Measurements from ENCODE around the gene DAB2IP.

DAB2IP gene

GRCh38 chr9:121707477-121708424 is 56.3 kb downstream of the DAB2IP start:
- DNase-seq = no peak

- no peak for DNase-seq
These were observed 57.5 kb downstream of the DAB2IP start for GRCh38 chr9:121708768-121709488.

DNA sequence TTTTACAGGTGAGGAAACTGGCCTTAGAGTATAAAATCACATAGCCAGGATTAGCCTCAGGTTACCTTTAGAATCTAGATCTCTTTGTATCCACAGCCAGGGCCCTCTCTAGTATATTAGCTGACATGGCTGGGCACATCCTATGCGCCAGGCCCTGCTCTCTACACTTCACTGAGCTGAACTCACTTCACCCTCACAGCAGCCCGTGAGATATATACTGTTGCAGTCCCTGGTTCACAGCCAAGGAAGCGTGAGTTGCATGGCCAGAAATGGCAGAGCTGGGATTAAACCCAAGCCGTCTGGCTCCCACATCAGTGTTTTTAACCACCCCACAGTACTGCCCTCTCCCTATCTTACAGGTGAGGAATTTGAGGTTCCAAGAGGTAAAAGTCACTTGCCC is 58.4 kb downstream of the DAB2IP start:
- DNase-seq = no peak

DNA sequence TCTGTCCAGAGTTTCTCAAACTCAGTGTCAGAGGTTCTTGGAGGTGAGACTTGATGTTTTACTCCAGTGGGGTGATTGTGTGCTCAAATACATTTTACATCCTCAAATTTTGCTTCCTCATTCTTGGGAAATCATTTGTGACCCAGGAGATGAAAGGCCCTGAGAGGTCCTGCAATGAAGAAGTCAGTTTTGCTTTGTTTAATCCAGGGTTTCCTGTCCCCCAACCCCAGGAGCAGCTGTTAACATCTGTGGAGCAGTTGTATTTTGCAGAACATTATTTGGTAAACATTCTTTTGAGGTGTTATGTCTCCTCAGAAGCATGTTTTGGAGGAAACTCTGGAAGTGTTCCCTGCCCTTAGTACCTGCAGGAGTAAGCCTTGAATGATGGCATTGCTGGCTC is 59.8 kb downstream of the DAB2IP start:
- DNase-seq = no peak

DNA sequence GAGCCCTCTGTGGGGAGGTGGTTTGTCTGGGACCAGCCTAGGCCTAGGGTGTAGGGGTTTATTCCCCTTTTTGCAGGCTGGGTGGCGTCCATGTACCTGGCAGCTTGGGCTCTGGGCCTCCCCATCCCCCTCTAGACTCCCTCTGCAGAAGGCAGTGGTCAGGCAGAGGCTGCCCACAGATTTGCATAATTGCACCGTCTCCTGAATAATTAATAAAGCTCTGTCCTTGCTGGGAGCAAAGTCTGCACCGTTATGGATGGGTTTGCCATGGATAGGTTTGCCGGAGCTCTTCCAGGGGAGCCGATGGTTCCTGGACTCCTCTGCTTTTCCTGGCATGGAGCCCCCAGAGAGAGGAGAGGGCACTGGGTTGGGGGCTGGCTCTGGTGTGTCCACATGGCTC is 60.4 kb downstream of the DAB2IP start:
- DNase-seq = no peak

- DNase-seq = no peak
These were observed 62.1 kb downstream of the DAB2IP start for GRCh38 chr9:121713400-121714070.

DNA sequence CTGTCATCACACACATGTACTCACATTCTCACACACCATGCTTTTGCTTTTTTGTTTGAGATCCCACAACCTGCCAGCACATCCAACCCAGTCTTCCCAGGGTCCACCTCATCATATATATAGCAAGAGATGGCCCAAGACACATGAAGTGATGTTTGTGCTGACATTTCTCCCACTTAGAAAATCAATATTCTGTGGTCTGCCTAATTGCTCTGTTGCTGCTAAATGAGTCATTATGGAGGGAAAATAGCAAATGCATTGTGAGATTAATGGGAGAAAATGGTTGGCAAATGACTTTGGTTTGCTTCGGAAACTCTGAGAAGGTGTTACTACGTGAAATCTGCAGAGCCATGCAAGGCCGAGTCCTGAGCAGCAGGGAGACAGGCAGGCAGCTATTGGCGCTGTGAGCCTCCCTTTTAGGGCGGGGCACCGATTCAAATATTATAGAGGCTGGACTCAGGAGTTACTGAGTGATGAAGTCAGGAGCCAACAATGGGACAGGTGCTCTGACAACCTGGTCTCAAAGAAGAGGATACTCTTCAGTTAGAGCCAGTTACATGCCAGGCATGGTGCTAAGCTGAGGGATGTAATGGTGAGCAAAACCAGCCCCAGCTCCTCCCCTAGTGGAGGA is 62.8 kb downstream of the DAB2IP start:
- DNase-seq = no peak

- DNase-seq = no peak
These were observed 63.4 kb downstream of the DAB2IP start for GRCh38 chr9:121714873-121715272.

DNA sequence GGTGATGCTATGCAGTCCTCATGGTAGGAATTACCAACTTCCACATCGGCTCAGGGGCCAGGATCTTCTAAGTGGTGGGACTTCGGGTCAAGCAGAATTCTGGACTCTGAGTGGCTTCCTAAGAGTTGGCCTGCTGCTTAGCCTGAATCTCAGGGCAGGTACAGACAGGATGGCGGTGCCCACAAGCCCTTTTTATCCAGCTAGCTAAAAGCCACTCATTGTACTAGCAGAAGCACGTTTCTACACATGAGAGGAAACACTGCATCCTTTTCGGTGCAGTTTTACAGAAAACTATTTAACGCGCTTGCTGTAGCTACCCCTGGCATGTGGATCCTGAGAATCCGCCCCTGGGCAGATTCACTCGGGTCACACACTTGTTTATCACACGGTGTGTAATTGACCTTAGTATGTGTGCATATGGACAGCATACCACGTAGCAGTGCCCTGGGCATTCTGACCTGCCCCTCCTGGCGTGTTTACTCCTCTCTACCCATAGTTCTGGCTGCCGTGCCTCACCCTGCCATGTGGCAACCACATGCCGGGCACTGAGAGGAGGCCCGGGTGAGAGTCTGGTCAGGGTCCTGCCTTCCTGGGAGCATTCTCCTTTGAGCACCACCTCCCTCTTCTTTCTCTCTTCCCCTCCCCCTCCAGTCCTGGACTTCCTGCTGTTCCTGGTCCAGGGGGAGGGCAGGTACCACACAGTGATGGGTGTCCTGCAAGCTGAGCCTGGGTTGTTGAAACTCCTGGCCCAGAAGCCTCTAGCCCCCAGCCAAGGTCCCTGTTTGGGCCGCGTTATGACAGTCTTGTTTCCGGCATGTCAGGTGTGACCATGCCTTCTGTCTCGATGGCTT is 65.9 kb downstream of the DAB2IP start:
- no peak for DNase-seq

DNA sequence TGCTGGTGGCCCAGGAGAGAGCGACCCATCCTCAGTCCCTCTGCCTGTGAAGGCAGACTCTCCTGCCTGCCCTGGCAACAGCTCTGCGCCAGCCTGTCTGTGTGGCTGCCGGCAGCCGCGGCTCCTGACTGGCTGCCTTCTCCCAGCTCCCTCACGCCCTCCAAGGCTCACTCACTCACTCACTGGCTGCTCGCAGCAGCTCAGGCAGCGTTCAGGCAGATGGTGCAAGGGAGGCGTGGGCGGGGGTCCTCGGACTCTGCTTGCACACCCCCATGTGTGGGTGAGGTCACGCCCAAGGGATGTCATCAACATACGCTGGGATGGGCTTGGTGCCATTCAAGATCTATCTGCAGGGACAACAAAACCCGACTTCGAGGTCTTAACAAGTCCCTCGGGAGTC is 66.7 kb downstream of the DAB2IP start:
- DNase-seq = no peak

GRCh38 chr9:121718501-121718900 is 67.1 kb downstream of the DAB2IP start:
- no peak for DNase-seq

DNA sequence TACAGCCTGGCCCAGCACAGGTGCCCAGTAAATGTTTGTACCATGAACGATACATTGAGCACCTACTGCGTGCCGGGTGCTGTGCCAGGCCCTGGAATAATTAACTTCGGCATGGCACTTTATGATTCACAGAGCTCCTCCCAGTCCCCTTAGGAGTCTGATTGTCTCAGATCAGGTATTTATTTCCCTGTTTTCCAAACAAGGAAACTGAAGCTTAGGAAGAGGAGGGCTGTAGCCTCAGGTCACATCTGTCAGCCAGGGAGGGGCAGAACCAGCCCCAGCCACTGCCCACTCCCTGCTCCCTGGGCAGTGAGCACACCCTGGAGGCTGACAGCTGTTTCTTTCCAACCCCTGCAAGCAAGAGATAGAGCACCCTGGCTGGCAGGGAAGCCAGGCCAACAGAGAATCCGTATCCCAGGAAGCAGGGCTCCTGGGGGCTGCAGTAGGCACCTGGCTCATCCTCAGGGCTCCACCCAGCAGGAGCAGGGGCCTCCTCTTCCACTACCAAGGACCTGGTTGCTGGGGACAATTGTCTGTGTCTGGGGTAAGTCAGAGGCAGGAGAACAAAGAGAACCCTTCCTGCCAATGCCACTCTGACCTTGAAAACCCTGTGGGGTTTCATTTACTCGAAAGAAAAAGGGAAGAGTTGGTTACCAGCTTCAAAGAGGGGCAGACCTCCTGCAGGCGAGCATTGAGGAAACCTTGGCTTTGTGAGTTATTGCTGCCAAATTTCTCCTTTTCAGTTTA is 69.0 kb downstream of the DAB2IP start:
- no peak for DNase-seq

DNA sequence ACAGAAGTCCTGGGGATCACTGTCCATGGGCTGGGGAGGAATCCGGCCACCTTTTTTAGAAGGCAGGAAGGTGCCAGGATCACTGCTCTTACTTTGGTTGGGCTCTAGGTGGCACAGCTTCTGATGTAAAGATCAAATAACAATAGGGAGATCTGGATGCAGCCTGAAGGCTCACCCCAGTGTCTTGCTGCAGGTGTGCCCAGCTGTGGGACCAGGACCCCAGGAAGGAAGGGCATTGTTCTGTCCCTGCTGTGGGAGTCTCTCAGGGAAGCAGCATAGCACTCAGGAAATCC is 69.6 kb downstream of the DAB2IP start:
- no peak for DNase-seq

DNA sequence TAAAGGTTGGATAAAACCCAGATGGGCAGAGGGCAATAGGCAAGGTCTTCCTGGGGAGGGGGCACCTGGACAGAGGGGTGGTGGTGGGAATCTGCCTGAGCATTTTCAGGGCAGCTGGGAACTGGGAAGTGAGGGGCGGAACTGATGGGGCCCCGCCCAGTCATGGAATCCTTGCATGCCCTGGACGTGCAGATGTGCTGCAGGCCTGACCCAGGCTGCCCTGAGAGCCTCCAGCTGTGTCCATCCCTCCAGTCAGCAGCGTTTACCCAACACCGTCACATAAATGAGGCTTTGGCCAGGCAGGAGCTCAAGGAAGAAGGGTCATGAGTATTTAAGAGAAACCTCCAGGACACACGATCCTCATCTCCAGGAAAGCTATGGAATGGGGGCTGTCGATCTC is 70.3 kb downstream of the DAB2IP start:
- no peak for DNase-seq

DNA sequence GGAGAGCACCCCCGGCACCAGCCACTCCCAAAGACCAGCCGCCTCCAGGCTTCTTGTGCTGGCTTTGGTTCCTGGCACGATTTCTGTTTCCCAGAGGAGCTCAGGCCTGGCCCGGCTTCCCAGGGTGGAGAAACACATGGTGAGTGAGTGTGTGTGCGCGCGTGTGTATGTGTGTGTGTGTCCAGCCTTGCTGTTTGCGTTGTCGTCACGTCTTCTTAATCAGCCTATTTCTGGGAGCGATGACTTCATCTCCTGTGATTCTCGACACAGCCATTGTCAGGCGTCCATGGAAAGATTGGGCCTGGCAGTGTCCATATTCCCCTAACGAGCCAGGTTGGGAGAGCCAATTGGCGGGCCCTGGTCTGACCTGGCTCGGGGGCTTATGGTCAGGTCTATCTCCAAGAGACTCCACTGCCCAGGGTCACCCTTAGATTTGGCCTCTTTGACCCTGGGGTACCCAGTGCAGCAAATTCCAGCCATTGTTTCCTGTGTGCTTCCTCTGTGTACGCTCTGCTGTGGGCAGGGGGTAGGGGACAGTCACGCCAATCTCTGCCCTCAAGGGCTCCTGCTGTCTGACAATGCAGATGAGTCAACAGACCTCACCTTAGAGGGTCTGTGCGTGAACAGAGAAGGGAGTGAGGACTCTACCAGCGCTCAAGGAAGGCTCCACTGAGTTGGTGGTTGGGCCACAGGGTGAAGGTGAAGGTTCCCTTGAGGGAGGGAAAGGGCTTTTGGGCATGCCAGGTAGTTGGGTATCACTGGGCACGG is 73.8 kb downstream of the DAB2IP start:
- DNase-seq = no peak

GRCh38 chr9:121727295-121728020 is 76.0 kb downstream of the DAB2IP start:
- no peak for DNase-seq

DNA sequence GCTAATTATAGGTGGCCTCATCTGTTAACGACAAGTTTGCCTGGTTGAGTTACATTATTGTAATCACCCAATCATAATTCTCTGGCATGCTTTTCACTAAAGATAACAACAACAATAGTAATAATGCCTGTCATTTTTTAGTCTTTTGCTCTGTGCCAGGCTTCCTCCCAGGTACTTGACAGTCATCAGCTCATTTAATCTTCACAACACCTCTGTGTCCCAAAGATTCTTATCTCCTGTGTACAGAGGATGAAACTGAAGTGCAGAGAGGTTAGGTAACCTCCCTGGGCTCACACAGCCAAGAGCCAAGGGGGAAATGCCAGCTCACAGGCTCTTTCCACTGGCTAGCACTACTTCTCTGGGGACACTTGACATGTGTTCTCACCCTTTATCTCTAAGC is 77.5 kb downstream of the DAB2IP start:
- DNase-seq = no peak

DNA sequence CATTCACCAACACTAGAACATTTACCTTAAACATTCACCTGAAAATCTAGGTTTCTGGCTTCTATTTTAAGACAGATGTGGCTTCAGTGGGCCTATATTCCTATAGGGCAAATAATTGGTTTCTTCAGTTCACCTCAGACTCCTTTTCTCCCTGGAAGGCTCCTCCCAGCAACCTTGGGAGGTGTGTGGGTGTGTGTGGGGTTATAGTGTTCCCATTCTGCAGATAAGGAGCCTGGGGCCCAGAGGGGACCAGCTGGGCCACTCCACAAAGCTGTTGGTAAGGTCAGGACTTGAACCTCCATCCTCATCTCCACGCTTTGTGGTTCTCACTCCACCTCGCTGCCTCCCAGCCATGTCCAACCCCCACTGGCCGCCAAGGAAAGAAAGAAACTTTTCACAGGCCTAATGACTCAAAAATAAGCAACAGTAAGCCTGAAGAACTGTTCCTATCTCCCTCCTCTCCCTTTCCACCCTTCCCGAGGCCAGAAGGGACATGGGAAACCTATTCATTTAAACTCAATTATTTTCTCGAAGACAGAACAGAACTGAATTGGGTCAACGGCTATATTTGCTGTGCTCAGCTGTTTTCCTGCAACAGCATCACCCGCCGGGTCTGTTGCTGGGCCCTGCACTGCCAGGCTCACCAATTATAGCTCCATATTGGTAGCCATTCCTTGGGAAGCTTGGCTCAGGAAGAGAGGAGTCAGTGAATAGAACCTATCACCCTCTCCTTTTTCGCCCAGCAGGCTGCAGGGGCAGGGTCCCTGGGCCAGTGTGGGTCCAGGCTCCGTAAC is 78.5 kb downstream of the DAB2IP start:
- DNase-seq = no peak

DNA sequence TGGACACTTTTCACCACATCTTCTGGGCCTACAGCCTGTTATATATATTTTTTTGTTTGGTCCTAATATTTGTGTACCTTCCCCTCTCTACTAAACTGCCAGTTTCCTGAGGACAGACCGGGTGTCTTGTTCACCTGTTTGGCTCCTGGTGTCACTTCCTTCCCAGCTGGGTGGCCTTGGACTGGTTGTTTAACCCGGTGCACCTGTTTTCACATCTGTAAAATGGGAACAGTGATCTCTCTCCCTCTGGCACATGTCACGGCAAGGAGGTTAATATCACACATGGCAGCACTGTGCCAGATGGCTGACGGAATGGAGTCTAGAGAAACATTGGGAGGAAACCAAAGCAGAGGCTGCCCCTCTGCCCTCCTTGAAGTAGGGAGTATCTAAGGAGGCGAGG is 79.7 kb downstream of the DAB2IP start:
- DNase-seq = no peak

Data from activated T-cell treated with anti-CD3 and anti-CD28 coated beads, Interleukin-2, amount 50 U/mL, for 48 hours (primary cell).